ENCODE data around the gene FHAD1. TPM values are rescaled to one million over a fixed set of nuclear protein-coding genes. Genes with fewer than 3 reads are reported as not detected.

Gene FHAD1
- total and polyA plus RNA-seq, 9 of the 15 experiments (the other 6 are each of a cell fraction or from before 2014, with no cell fraction given) = 0.32 to 2.1 (median 1.5) TPM; not detected in 1

DNA sequence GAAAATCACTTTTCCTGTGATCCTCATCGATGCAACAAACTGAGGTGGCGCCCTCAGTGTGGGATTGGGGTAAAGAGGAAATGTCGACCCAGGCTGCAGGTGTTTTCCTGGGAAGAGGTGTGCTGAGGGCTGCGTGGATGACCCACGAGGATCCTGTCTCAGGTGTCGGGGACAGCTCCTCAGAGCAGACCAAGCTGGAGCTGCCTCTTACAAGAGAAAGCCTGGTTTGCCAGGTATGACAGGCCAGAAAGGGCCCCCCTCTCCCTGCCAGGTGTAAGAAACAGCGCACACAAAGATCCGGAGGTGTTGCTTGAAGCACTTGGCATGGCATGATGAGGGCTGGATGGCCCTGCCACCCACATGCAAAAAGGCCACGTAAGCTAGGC, 12.6 kb downstream of the FHAD1 start:
- in situ Hi-C loops (cut with MboI) = loop anchor here (5.0 kb wide), 1 partner anchor 107 kb away; the partner anchor contains the start of gene TMEM51
- FAIRE-seq = no peak
- ATAC-seq = no peak
- no peak overlapping the region for H3K4me2 ChIP-seq (ENCODE audit: insufficient read depth, low read length)
- POLR2A ChIA-PET = interaction anchor here (0.6 kb wide), 2 partner anchors 15 to 23 kb away, joined by 3 read pairs; no protein-coding TSS in a partner anchor
- no peaks in the 10 kb centered on the region for H3K79me2 ChIP-seq (ENCODE audit: control insufficient read depth, insufficient read depth, low read length)
- peaks cover 4 to 27% of the 10 kb centered on the region in 2 experiments; a peak in 3 of 5 replicates for H3K27me3 ChIP-seq (ENCODE audit: control insufficient read depth in 2 of 2, insufficient read depth in 2 of 2, low read length in 2 of 2)
- H3K9me3 ChIP-seq (replicated peaks; ENCODE audit: control insufficient read depth, insufficient read depth, low read depth, low read length) = no peaks in the 10 kb centered on the region
- H3K9ac ChIP-seq (ENCODE audit: insufficient read depth in 1 of 2, low read depth in 2 of 2, low read length in 2 of 2) = no peak overlapping the region
- intact Hi-C loops (cut with micrococcal nuclease) = no loop called here
- CTCF ChIA-PET (ENCODE audit: low intra/inter-chr PET ratio) = no interaction called here
- H2AFZ ChIP-seq (ENCODE audit: low read depth, low read length) = no peak overlapping the region
- no peak for DNase-seq (ENCODE audit: extremely low read depth in 1 of 4, low spot score in 3 of 4)
- H3K4me3 ChIP-seq = no peak overlapping the region
- H3K4me1 ChIP-seq (replicated peaks in 1 of 2; ENCODE audit: control insufficient read depth in 2 of 2, insufficient read depth in 2 of 2, low read length in 2 of 2) = peaks cover 6 to 23% of the 10 kb centered on the region in 2 experiments; a peak in 4 of 5 replicates
- 40% methylated on average over 9 of the region's 9 CpGs for WGBS (ENCODE audit: insufficient coverage, low coverage, missing lambda C conversion rate)
- no peaks in the 10 kb centered on the region; the same call in 1 of the 2 replicates for H4K20me1 ChIP-seq (replicated peaks; ENCODE audit: control insufficient read depth, insufficient read depth, low read length)
- no peaks in the 10 kb centered on the region for H3K9me1 ChIP-seq (ENCODE audit: control insufficient read depth, insufficient read depth, low read length)
- peak; percentile 4 for TF ChIP-seq RBBP5 (IDR thresholded peaks at IDR 0.05; ENCODE audit: borderline replicate concordance, insufficient read depth, low read length, poor library complexity, severe bottlenecking)
- TF ChIP-seq ZNF212 (CRISPR knock-in tag; IDR thresholded peaks at IDR 0.05) = no peak
- TF ChIP-seq, protein P1, sequence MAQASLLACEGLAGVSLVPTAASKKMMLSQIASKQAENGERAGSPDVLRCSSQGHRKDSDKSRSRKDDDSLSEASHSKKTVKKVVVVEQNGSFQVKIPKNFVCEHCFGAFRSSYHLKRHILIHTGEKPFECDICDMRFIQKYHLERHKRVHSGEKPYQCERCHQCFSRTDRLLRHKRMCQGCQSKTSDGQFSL (CRISPR knock-in tag; IDR thresholded peaks at IDR 0.05) = 0 out of 2 replicates have a peak, but pooled peaks have one; percentile 31
- TF ChIP-seq, protein P1 (tag; IDR thresholded peaks at IDR 0.05) = no peak
- no peaks in the 10 kb centered on the region for H3K36me3 ChIP-seq (ENCODE audit: control insufficient read depth, insufficient read depth, low read length)
- H3K27ac ChIP-seq (ENCODE audit: extremely low read depth, low read depth, low read length) = no peak overlapping the region
- no TSS peak for BruUV-seq (replicated peaks)

Data from K562 (cell line).